ENCODE results near the gene PIP4K2A.
A peak's percentile ranks its signal among the peaks of the same experiment; 100 is the strongest.

GRCh38 chr10:22714479-22715289, at the start of gene PIP4K2A:
- TF ChIP-seq CTCF (IDR thresholded peaks at IDR 0.05) (no peak), POLR2A (IDR thresholded peaks at IDR 0.05) (peak in 1 of 4 donors; percentile 65), POLR2AphosphoS5 (IDR thresholded peaks at IDR 0.05) (peak in 1 of 2 donors; percentile 59), EP300 (IDR thresholded peaks at IDR 0.05) (no peak)
